Hepatocyte (in vitro differentiated cells): ENCODE measurements around the gene CLP1. TPM values are rescaled to one million over a fixed set of nuclear protein-coding genes. Genes with fewer than 3 reads are reported as not detected.

ENCODE experiments used
- DNase-seq: peaks from one replicate; pipeline ENCODE4 v3.0.0-alpha.2; 2016; ENCODE audit warnings: low spot score
- H2AFZ ChIP-seq: fragments of 200-600 bp; sonication (generic); 2 replicates; pipeline ENCODE4 v1.6.0; 2016; ENCODE audit warnings: antibody characterized with exemption, mild to moderate bottlenecking
- H3K27ac ChIP-seq: fragments of 200-600 bp; sonication (generic); 2 replicates; pipeline ENCODE4 v1.5.1; 2016; ENCODE audit warnings: mild to moderate bottlenecking
- H3K27me3 ChIP-seq: fragments of 200-600 bp; sonication (generic); 2 replicates; pipeline ENCODE4 v1.6.1; 2016
- H3K36me3 ChIP-seq: fragments of 200-600 bp; sonication (generic); replicated peaks from 2 replicates; pipeline ENCODE4 v1.5.1; 2016; ENCODE audit warnings: low read depth; ENCODE audit not compliant: insufficient read depth
- H3K4me1 ChIP-seq: fragments of 200-600 bp; sonication (generic); 2 replicates; pipeline ENCODE4 v1.5.1; 2016; ENCODE audit warnings: mild to moderate bottlenecking, moderate library complexity; ENCODE audit not compliant: insufficient read depth
- H3K4me2 ChIP-seq: fragments of 200-600 bp; sonication (generic); 2 replicates; pipeline ENCODE4 v1.6.0; 2016
- H3K4me3 ChIP-seq: fragments of 200-600 bp; sonication (generic); 2 replicates; pipeline ENCODE4 v1.5.1; 2016; ENCODE audit warnings: mild to moderate bottlenecking
- H3K79me2 ChIP-seq: fragments of 200-600 bp; sonication (generic); 2 replicates; pipeline ENCODE4 v1.6.0; 2017; ENCODE audit warnings: mild to moderate bottlenecking
- H3K9me2 ChIP-seq: fragments of 200-600 bp; sonication (generic); replicated peaks from 2 replicates; pipeline ENCODE4 v1.6.0; 2017; ENCODE audit warnings: mild to moderate bottlenecking; ENCODE audit not compliant: insufficient read depth
- H3K9me3 ChIP-seq: fragments of 200-600 bp; sonication (generic); 2 replicates; pipeline ENCODE4 v1.5.1; 2016; ENCODE audit warnings: low read depth, mild to moderate bottlenecking
- H4K20me1 ChIP-seq: fragments of 200-600 bp; sonication (generic); 2 replicates; pipeline ENCODE4 v1.6.0; 2016; ENCODE audit warnings: mild to moderate bottlenecking; ENCODE audit not compliant: insufficient read depth, poor library complexity, severe bottlenecking
- EZH2 ChIP-seq: fragments of 200-600 bp; sonication (generic); IDR thresholded peaks from 2 replicates; pipeline ENCODE4 v1.6.1; 2016; ENCODE audit warnings: antibody characterized with exemption, mild to moderate bottlenecking, borderline replicate concordance
- EZH2phosphoT487 ChIP-seq: fragments of 200-600 bp; sonication (generic); IDR thresholded peaks from one replicate; pipeline ENCODE4 v1.6.1; 2018; ENCODE audit warnings: antibody characterized with exemption, mild to moderate bottlenecking, low read depth, moderate library complexity; ENCODE audit not compliant: unreplicated experiment, severe bottlenecking
- WGBS: methylation state at CpG from one replicate; pipeline ENCODE4 v1.1.6; 2016; ENCODE audit warnings: low lambda C conversion rate; ENCODE audit errors: missing lambda C conversion rate; 5-methylcytosine and 5-hydroxymethylcytosine counted together
- polyA plus RNA-seq: library from polyadenylated mRNA; unstranded; fragments of >200 nt; fragmentation: Nextera tagmentation; extraction: Ambion mirVana; gene quantifications from 2 replicates; pipeline ENCODE4 v1.2.1, GENCODE V29; 2016
- total RNA-seq: library from RNA; depleted of rRNA; stranded (reverse); fragments of >200 nt; gene quantifications from 2 replicates; pipeline ENCODE4 v1.2.3, GENCODE V29; 2014
- TF ChIP-seq, protein P1 (sequence below): fragments of 200-600 bp; sonication (generic); IDR thresholded peaks from 2 replicates; pipeline ENCODE4 v1.5.1; 2016; ENCODE audit warnings: antibody characterized with exemption, mild to moderate bottlenecking; ENCODE audit not compliant: poor library complexity

Gene CLP1
- total and polyA plus RNA-seq, 2 experiments from 2014 or later = 15.4 to 18.5 TPM

DNA sequence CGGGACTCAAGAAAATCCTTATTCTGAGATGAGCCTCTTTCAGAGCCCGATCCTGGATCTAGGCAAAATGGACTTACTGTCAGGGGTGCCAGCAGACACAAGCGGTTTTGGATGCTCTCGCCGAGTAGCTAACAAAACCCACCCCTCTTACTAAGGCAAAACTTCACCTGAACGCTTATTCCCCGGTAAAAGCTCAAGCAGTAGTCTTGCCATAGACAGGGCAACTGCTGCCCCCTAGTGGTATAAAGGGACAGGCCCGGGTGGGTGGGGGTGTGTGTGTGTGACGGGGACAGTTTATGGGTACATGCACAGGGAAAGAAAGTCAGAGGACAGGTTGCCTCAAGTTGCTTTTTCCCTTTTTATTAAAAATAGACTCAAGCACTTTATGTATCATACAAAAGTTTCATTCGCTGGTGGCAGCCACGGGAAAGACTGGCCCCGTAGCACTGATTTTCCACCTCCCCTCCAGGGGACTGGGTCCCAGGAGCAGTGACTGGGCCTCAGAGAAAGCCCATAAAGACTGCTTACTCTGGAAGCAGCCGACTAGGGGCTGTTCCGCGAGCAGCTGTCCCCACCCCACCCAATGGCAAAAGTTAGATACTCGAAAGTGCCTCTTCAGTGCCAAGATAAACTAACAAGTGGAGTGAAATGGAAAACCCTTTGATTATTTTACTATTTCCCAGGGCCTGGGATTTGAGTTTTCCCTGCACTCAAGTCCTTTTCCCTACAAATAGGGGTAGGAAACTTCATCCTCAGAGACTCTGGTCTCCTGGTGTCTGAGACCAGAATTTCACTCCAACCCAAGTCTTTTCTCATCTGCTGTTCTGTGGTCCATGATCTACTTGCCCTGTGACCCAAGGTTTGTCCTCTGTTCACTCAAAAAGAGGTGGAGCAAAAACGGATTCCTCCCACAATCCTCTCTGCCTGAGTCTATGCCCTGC is 12.5 kb upstream of the CLP1 start:
- no peak for TF ChIP-seq EZH2
- no peak for TF ChIP-seq EZH2phosphoT487
- TF ChIP-seq, protein P1, sequence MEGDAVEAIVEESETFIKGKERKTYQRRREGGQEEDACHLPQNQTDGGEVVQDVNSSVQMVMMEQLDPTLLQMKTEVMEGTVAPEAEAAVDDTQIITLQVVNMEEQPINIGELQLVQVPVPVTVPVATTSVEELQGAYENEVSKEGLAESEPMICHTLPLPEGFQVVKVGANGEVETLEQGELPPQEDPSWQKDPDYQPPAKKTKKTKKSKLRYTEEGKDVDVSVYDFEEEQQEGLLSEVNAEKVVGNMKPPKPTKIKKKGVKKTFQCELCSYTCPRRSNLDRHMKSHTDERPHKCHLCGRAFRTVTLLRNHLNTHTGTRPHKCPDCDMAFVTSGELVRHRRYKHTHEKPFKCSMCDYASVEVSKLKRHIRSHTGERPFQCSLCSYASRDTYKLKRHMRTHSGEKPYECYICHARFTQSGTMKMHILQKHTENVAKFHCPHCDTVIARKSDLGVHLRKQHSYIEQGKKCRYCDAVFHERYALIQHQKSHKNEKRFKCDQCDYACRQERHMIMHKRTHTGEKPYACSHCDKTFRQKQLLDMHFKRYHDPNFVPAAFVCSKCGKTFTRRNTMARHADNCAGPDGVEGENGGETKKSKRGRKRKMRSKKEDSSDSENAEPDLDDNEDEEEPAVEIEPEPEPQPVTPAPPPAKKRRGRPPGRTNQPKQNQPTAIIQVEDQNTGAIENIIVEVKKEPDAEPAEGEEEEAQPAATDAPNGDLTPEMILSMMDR = peak; percentile 96
- Histone ChIP-seq H3K4me2 (peak overlapping the region; percentile 61), H3K27me3 (peaks cover 15% of the 10 kb centered on the region), H2AFZ (no peak overlapping the region), H3K36me3 (no peaks in the 10 kb centered on the region), H3K9me3 (no peaks in the 10 kb centered on the region), H4K20me1 (peaks cover 15% of the 10 kb centered on the region), H3K4me1 (peaks cover 61% of the 10 kb centered on the region), H3K27ac (no peak overlapping the region), H3K9me2 (no peaks in the 10 kb centered on the region), H3K79me2 (peaks cover 15% of the 10 kb centered on the region), H3K4me3 (no peak overlapping the region)
- WGBS = 32% methylated on average over 17 of the region's 17 CpGs
- DNase-seq = peak; percentile 90

DNA sequence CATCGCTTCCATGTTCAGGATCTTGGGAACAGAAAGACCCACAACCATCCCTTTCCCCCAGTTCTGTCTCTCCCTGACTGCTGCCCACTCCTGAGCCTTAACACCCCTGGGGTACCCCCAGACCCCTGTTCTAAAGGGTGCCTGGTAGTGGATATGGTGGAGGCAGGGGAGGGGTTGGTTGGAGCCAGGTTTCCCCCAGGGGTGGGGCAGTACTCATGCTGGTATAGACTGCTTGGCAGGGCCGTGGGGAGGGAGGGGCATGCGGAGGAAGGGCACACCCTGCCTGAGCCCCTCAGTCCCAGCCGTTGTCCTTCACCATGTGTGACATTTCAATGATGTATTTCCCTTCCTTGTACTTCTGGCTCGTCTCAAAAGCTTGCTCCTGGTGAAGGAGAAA is 11.9 kb upstream of the CLP1 start:
- Histone ChIP-seq H4K20me1 (peaks cover 9% of the 10 kb centered on the region), H3K27ac (no peak overlapping the region), H3K4me1 (peaks cover 59% of the 10 kb centered on the region), H3K9me2 (no peaks in the 10 kb centered on the region), H2AFZ (no peak overlapping the region), H3K4me3 (no peak overlapping the region), H3K4me2 (no peak overlapping the region), H3K79me2 (peaks cover 8% of the 10 kb centered on the region), H3K36me3 (no peaks in the 10 kb centered on the region), H3K9me3 (no peaks in the 10 kb centered on the region), H3K27me3 (peaks cover 15% of the 10 kb centered on the region)
- 51% methylated on average over 5 of the region's 5 CpGs for WGBS
- no peak for DNase-seq
- no peak for TF ChIP-seq EZH2
- no peak for TF ChIP-seq EZH2phosphoT487
- TF ChIP-seq, protein P1 = no peak

DNA sequence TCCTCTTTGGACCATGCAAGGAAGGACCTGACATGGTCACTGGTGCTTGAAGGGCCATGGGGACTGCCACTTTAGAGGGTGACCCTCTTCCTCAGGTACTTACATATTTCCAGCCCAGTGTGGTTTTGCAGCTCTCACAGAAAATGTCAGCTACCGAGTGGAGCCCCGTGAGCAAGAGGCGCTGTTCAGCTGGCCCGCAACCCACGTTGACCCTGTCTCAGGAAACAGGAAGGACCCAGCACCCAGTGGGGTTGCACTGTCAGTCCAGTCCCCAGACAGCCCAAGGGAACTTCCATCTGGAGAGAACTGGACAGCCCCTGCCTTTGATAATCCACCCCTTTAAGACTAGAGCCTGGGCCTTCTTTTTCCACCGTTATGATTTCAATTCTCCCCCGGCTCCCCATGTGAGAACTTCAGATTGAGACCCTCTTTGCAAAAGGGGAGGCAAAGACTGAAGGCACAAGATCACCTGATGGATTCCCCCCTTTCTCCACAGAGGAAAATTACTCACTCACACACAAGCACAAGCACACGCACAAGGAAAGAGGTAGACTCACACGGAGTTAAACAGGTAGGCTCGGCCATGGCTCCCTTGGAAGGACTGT is 11.3 kb upstream of the CLP1 start:
- no peaks in the 10 kb centered on the region for H3K9me2 ChIP-seq
- H3K9me3 ChIP-seq = no peaks in the 10 kb centered on the region
- H2AFZ ChIP-seq = no peak overlapping the region
- H3K4me2 ChIP-seq = peak overlapping the region; percentile 81
- 46% methylated on average over 10 of the region's 10 CpGs for WGBS
- peaks cover 54% of the 10 kb centered on the region for H3K4me1 ChIP-seq
- no peak overlapping the region for H3K4me3 ChIP-seq
- peaks cover 15% of the 10 kb centered on the region for H3K27me3 ChIP-seq
- no peaks in the 10 kb centered on the region for H3K36me3 ChIP-seq
- DNase-seq = no peak
- TF ChIP-seq EZH2phosphoT487 (no peak), EZH2 (no peak)
- TF ChIP-seq, protein P1 = no peak
- H3K27ac ChIP-seq = no peak overlapping the region
- peaks cover 4% of the 10 kb centered on the region for H3K79me2 ChIP-seq
- H4K20me1 ChIP-seq = peaks cover 7% of the 10 kb centered on the region
